ENCODE results near the gene NOPCHAP1. TPM values are rescaled to one million over a fixed set of nuclear protein-coding genes. Genes with fewer than 3 reads are reported as not detected.

NOPCHAP1 gene
- 9.7 and 10.4 TPM in 2 replicates for total RNA-seq

GRCh38 chr12:104986022-104986941, at the start of gene NOPCHAP1:
NOPCHAP1 (plus strand) TSS chr12:104986316; CDS start chr12:104986353, 37 bp downstream.

GRCh38 chr12:104958001-104958804, 27.9 kb upstream of the NOPCHAP1 start, which contains the start of gene SLC41A2:
SLC41A2 (minus strand) TSS chr12:104958290; CDS start chr12:104928527, 29,763 bp downstream.

Other genes starting within 250 kb of the NOPCHAP1 start
- gene SLC41A2, start 28.0 kb upstream of the NOPCHAP1 start, total RNA-seq, result 12.0 and 29.9 TPM in 2 replicates
- 2.9 and 7.0 TPM in 2 replicates for gene ALDH1L2, start 98.1 kb downstream of the NOPCHAP1 start, total RNA-seq
- 127 and 165 TPM in 2 replicates for gene WASHC4, start 121.4 kb downstream of the NOPCHAP1 start, total RNA-seq
- 12.5 and 20.8 TPM in 2 replicates for gene APPL2, start 249.9 kb downstream of the NOPCHAP1 start, total RNA-seq